Spleen (tissue), 11 donors: ENCODE data around the gene PPP1R1B. TPM values are rescaled to one million over a fixed set of nuclear protein-coding genes. Genes with fewer than 3 reads are reported as not detected.

Experiments
- DNase-seq: peaks from one replicate; pipeline ENCODE4 v3.0.0-alpha.2; 2020
- H3K27ac ChIP-seq, 8 donors: fragments of 200-600 bp; sonication (generic) in 7 of 8; 1 replicate in 4 of 8; 2 replicates in 4 of 8; pipeline versions ENCODE4 v1.5.0 to v1.8.0; 2016 to 2021; ENCODE audit warnings: inconsistent platforms in 4 of 8, mild to moderate bottlenecking in 4 of 8, moderate library complexity in 1 of 8
- H3K27me3 ChIP-seq, 7 donors: fragments of 200-600 bp; sonication (generic) in 6 of 7; replicated peaks in 1 of 7; 1 replicate in 4 of 7; 2 replicates in 3 of 7; pipeline versions ENCODE4 v1.5.0 to v1.8.0; 2016 to 2021; ENCODE audit warnings: inconsistent platforms in 3 of 7, mild to moderate bottlenecking in 1 of 7
- H3K36me3 ChIP-seq, 6 donors: fragments of 200-600 bp; sonication (generic) in 5 of 6; 1 replicate in 4 of 6; 2 replicates in 2 of 6; pipeline versions ENCODE4 v1.5.0 to v1.8.0; 2016 to 2021; ENCODE audit warnings: inconsistent platforms in 2 of 6
- H3K4me1 ChIP-seq, 6 donors: fragments of 200-600 bp; sonication (generic) in 5 of 6; 1 replicate in 3 of 6; 2 replicates in 3 of 6; pipeline versions ENCODE4 v1.5.0 to v1.8.0; 2016 to 2021; ENCODE audit warnings: inconsistent platforms in 3 of 6
- H3K4me3 ChIP-seq, 8 donors: fragments of 200-600 bp; sonication (generic) in 7 of 8; 1 replicate in 4 of 8; 2 replicates in 4 of 8; pipeline versions ENCODE4 v1.5.0 to v1.8.0; 2016 to 2021; ENCODE audit warnings: inconsistent platforms in 4 of 8, mild to moderate bottlenecking in 4 of 8, moderate library complexity in 2 of 8
- H3K9me3 ChIP-seq, 8 donors: fragments of 200-600 bp; sonication (generic) in 7 of 8; 1 replicate in 4 of 8; 2 replicates in 4 of 8; pipeline versions ENCODE4 v1.5.0 to v1.8.0; 2016 to 2021; ENCODE audit warnings: inconsistent platforms in 4 of 8
- CTCF ChIP-seq, 11 experiments: fragments of 200-600 bp in 7 of 11; fragments of 450-650 bp in 4 of 11; sonication (generic) in 4 of 11; IDR thresholded peaks in 8 of 11; conservative IDR thresholded peaks in 3 of 11; 1 replicate in 7 of 11; 2 replicates in 4 of 11; pipeline versions ENCODE4 v1.4.0 to v1.8.0; 2016 to 2021; ENCODE audit warnings: antibody characterized with exemption in 11 of 11, inconsistent platforms in 4 of 11, mild to moderate bottlenecking in 1 of 11
- POLR2A ChIP-seq, 3 donors: fragments of 450-650 bp; IDR thresholded peaks; one replicate each; pipeline ENCODE4 v1.5.1; 2017; ENCODE audit warnings: antibody characterized with exemption in 3 of 3, mild to moderate bottlenecking in 1 of 3
- POLR2AphosphoS5 ChIP-seq, 3 donors: sonication (generic); formaldehyde crosslinking; IDR thresholded peaks; one replicate each; pipeline ENCODE4 v1.5.1; 2017; ENCODE audit warnings: antibody characterized with exemption in 3 of 3
- WGBS, 5 donors: extraction: QIAGEN DNeasy Blood & Tissue Kit in 3 of 5; methylation state at CpG; one replicate each; pipeline versions ENCODE4 v1.1.5 to v1.1.7; 2013 to 2018; 5-methylcytosine and 5-hydroxymethylcytosine counted together
- intact Hi-C: fragments of 100-400 bp; cut with DNase I; formaldehyde crosslinking; loops from one replicate; pipeline ENCODE4 v1.15.0; 2023; ENCODE audit warnings: low total_unique reads
- polyA plus RNA-seq, 3 donors: library from polyadenylated mRNA; stranded (reverse); fragments of 200-250 nt; gene quantifications; one replicate each; pipeline ENCODE4 v1.2.1, GENCODE V29; 2013
- total RNA-seq, 7 donors: library from RNA; depleted of rRNA in 3 of 7; stranded (reverse); fragments of >200 nt in 3 of 7; fragmentation: NEBNext Ultra II Directional in 4 of 7; extraction: Animal tissue kit (Norgen Biotek cat#: 25700) in 4 of 7; gene quantifications; one replicate each; pipeline versions ENCODE4 v1.1.0 to v1.2.1, GENCODE V29; 2016 to 2021
- donor health status: healthy with polysubstance abuse.
- donor health status: DM: no; HTN: no; CAD: no; lungs with moderate emphysema.
- donor health status: DM: no; HTN: no; CAD: no.
- donor health status: Bipolar disorder and iron deficiency.
- donor health status: healthy.
- donor health status: DM: no; HTN: no; CAD: no.
- donor health status: DM: yes; HTN: yes; CAD: no.

The PPP1R1B gene
- total and polyA plus RNA-seq, 10 donors, result 0.06 to 0.26 TPM; not detected in 8

- Histone ChIP-seq H3K9me3 (no peaks in the 10 kb centered on the region), H3K27me3 (peaks cover 0 to 20% (median 0%) of the 10 kb centered on the region in 7 donors), H3K36me3 (peaks cover 0 to 4% (median 0%) of the 10 kb centered on the region in 6 donors), H3K4me3 (peak overlapping the region in 1 of 8 donors; percentile 76), H3K4me1 (peaks cover 39 to 68% (median 59%) of the 10 kb centered on the region in 6 donors), H3K27ac (peak overlapping the region in 4 of 8 donors; percentile 91 to 97 (median 94))
- no peak for DNase-seq
- TF ChIP-seq POLR2AphosphoS5 (IDR thresholded peaks at IDR 0.05) (no peak), CTCF (IDR thresholded peaks at IDR 0.05 in 8 of 11, conservative IDR thresholded peaks at IDR 0.05 in 3 of 11) (no peak), POLR2A (IDR thresholded peaks at IDR 0.05) (no peak)
- 82 to 93% (median 85%) methylated on average over 4 to 8 of the region's 8 CpGs for WGBS, 5 donors
- intact Hi-C loops, result no loop called here
These were observed 8.9 kb downstream of the PPP1R1B start for GRCh38 chr17:39635614-39636176.

GRCh38 chr17:39636587-39636926 is 9.8 kb downstream of the PPP1R1B start:
- peaks cover 45 to 72% (median 68%) of the 10 kb centered on the region in 6 donors for H3K4me1 ChIP-seq
- H3K4me3 ChIP-seq, result peak overlapping the region; percentile 72 to 94 (median 85)
- H3K27ac ChIP-seq, result peak overlapping the region; percentile 80 to 97 (median 93)
- intact Hi-C loops, result no loop called here
- DNase-seq, result no peak
- H3K27me3 ChIP-seq, result peaks cover 0 to 11% (median 0%) of the 10 kb centered on the region in 7 donors
- H3K36me3 ChIP-seq, result peaks cover 0 to 4% (median 0%) of the 10 kb centered on the region in 6 donors
- TF ChIP-seq POLR2AphosphoS5 (IDR thresholded peaks at IDR 0.05) (no peak), POLR2A (IDR thresholded peaks at IDR 0.05) (no peak), CTCF (IDR thresholded peaks at IDR 0.05 in 8 of 11, conservative IDR thresholded peaks at IDR 0.05 in 3 of 11) (no peak)
- WGBS, 5 donors, result 11 to 20% (median 18%) methylated on average over 6 of the region's 6 CpGs
- H3K9me3 ChIP-seq, result no peaks in the 10 kb centered on the region

GRCh38 chr17:39636927-39637736 is 10.4 kb downstream of the PPP1R1B start, which contains the start of gene STARD3:
Gene STARD3 (plus strand): TSS chr17:39637144. CDS start chr17:39653532, 16,388 bp downstream.
- Histone ChIP-seq H3K27me3 (peaks cover 0 to 6% (median 0%) of the 10 kb centered on the region in 7 donors), H3K9me3 (no peaks in the 10 kb centered on the region), H3K4me3 (peak within 1 kb of the TSS; percentile 72 to 94 (median 85)), H3K27ac (peak within 1 kb of the TSS; percentile 80 to 97 (median 93)), H3K4me1 (peaks cover 51 to 78% (median 73%) of the 10 kb centered on the region in 6 donors), H3K36me3 (peaks cover 0 to 4% (median 0%) of the 10 kb centered on the region in 6 donors)
- TF ChIP-seq CTCF (IDR thresholded peaks at IDR 0.05 in 8 of 11, conservative IDR thresholded peaks at IDR 0.05 in 3 of 11), result peak in 5 of 11 experiments; percentile 6 to 46 (median 34)
- peak in 2 of 3 donors; percentile 13 to 20 for TF ChIP-seq POLR2A (IDR thresholded peaks at IDR 0.05)
- peak; percentile 89 to 94 (median 92) for TF ChIP-seq POLR2AphosphoS5 (IDR thresholded peaks at IDR 0.05)
- peak; percentile 99 for DNase-seq
- 0% methylated on average over 43 to 69 of the region's 69 CpGs for WGBS, 5 donors
- intact Hi-C loops, result no loop called here

- no peak for TF ChIP-seq CTCF (IDR thresholded peaks at IDR 0.05 in 8 of 11, conservative IDR thresholded peaks at IDR 0.05 in 3 of 11)
- TF ChIP-seq POLR2AphosphoS5 (IDR thresholded peaks at IDR 0.05), result no peak
- TF ChIP-seq POLR2A (IDR thresholded peaks at IDR 0.05), result no peak
- Histone ChIP-seq H3K4me1 (peaks cover 55 to 90% (median 85%) of the 10 kb centered on the region in 6 donors), H3K27me3 (no peaks in the 10 kb centered on the region), H3K9me3 (no peaks in the 10 kb centered on the region), H3K27ac (peak overlapping the region in 2 of 8 donors; percentile 96 to 97), H3K36me3 (peaks cover 0 to 4% (median 0%) of the 10 kb centered on the region in 6 donors), H3K4me3 (peak overlapping the region in 5 of 8 donors; percentile 72 to 94 (median 86))
- no peak for DNase-seq
- WGBS, 5 donors, result 89 to 92% (median 90%) methylated on average over 7 of the region's 7 CpGs
- intact Hi-C loops, result no loop called here
These were observed 11.6 kb downstream of the PPP1R1B start for GRCh38 chr17:39638317-39638716.
